ENCODE data around the gene NAV2. TPM values are rescaled to one million over a fixed set of nuclear protein-coding genes. Genes with fewer than 3 reads are reported as not detected.

The NAV2 gene
- total and polyA plus RNA-seq, 4 experiments from 2014 or later, result 1.1 to 6.2 (median 4.2) TPM; not detected in 1

DNA sequence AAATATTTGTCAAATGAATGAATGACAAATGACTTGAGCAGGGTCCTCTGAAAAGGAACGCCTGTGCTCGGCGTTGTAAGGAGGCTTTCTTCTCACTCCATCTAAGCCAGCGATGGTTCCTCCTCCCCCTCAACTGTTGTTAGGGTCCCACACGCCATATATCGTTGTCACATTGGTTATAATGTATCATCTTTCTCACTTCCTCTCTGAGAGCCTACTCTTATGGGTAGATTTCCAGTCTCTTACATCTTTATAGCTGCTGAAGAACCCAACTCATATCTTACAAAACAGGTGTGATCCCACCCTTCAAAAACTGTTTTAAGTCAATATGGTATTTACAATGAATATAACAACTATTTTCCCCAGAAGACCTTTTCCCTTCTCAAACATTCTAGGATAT is 81.5 kb downstream of the NAV2 start:
- Mint-ChIP-seq H3K27me3 (peaks cover 7 to 10% of the 10 kb centered on the region in 2 donors), H3K4me1 (no peaks in the 10 kb centered on the region), H3K27ac (no peak overlapping the region), H3K36me3 (no peaks in the 10 kb centered on the region), H3K9me3 (no peaks in the 10 kb centered on the region), H3K4me3 (no peak overlapping the region)
- no peaks in the 10 kb centered on the region for H3K9me3 ChIP-seq (ENCODE audit: control insufficient read depth in 1 of 2, low read length in 2 of 2)
- intact Hi-C loops (cut with micrococcal nuclease), result no loop called here
- DNase-seq, result no peak
- ChIA-PET CTCF (ENCODE audit: partially characterized antibody) (no interaction called here), POLR2A (ENCODE audit: partially characterized antibody) (no interaction called here)
- H3K4me3 ChIP-seq (ENCODE audit: low read length in 2 of 2), result no peak overlapping the region
- H3K36me3 ChIP-seq (ENCODE audit: insufficient read depth, low read length), result no peaks in the 10 kb centered on the region
- H3K27ac ChIP-seq (ENCODE audit: low read depth, low read length), result no peak overlapping the region
- H3K27me3 ChIP-seq (ENCODE audit: insufficient read depth, low read length), result no peaks in the 10 kb centered on the region
- H3K4me1 ChIP-seq (ENCODE audit: insufficient read depth, low read length), result no peaks in the 10 kb centered on the region

DNA sequence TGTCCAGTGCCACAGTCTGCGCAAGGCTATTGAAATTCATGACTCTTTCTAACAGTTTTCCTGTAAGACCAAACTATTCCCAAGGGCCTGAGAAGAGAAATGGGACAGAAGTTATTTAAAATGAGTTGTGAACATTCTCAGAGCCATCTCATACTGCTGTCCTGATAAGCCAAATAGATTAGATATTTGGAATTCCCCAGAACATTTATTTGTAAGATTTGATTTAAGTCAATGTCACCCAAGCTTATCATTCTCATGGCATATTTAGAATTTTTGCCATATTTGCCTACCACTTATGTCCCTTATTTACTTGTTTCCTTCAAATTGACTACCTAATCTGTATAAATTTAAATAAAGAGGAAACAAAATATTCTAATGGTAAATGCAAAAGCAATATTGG is 82.4 kb downstream of the NAV2 start:
- Histone ChIP-seq H3K4me3 (ENCODE audit: low read length in 2 of 2) (no peak overlapping the region), H3K27ac (ENCODE audit: low read depth, low read length) (no peak overlapping the region), H3K27me3 (ENCODE audit: insufficient read depth, low read length) (no peaks in the 10 kb centered on the region), H3K9me3 (ENCODE audit: control insufficient read depth in 1 of 2, low read length in 2 of 2) (no peaks in the 10 kb centered on the region), H3K36me3 (ENCODE audit: insufficient read depth, low read length) (no peaks in the 10 kb centered on the region), H3K4me1 (ENCODE audit: insufficient read depth, low read length) (no peaks in the 10 kb centered on the region)
- H3K4me3 Mint-ChIP-seq, result no peak overlapping the region
- no peaks in the 10 kb centered on the region for H3K4me1 Mint-ChIP-seq
- no peaks in the 10 kb centered on the region for H3K9me3 Mint-ChIP-seq
- ChIA-PET POLR2A (ENCODE audit: partially characterized antibody) (no interaction called here), CTCF (ENCODE audit: partially characterized antibody) (interaction anchor here (1.0 to 1.5 kb wide), 2 partner anchors 52 to 240 kb away, joined by 3 read pairs; no protein-coding TSS in a partner anchor)
- no peak overlapping the region for H3K27ac Mint-ChIP-seq
- H3K27me3 Mint-ChIP-seq, result peaks cover 4 to 6% of the 10 kb centered on the region in 2 donors
- intact Hi-C loops (cut with micrococcal nuclease), result no loop called here
- no peaks in the 10 kb centered on the region for H3K36me3 Mint-ChIP-seq
- no peak for DNase-seq

DNA sequence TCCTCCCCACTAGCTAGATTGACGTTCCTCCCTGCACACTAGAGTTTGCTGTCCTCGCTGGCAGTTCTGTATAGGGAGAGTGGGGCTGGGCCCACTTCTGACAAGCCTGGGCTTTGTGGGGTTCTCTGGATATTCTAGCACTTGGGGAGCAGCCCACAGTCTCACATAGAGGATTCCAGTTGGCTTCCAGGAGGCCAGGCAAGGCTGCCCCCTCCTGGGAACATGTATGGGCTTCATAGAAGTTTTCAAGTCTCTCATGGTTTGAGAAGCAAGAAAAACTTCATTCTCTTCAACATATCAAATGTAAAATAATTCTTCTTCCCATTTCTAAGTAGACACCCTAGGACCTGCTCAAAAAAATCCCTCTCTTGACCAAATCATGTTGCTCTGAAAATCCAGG is 87.5 kb downstream of the NAV2 start:
- ChIA-PET POLR2A (ENCODE audit: partially characterized antibody) (no interaction called here), CTCF (ENCODE audit: partially characterized antibody) (interaction anchor here (1.5 kb wide), 1 partner anchor 240 kb away, joined by 6 read pairs; no protein-coding TSS in a partner anchor)
- H3K4me1 ChIP-seq (ENCODE audit: insufficient read depth, low read length), result no peaks in the 10 kb centered on the region
- H3K4me3 ChIP-seq (ENCODE audit: low read length in 2 of 2), result no peak overlapping the region
- H3K27me3 ChIP-seq (ENCODE audit: insufficient read depth, low read length), result no peaks in the 10 kb centered on the region
- intact Hi-C loops (cut with micrococcal nuclease), result no loop called here
- Mint-ChIP-seq H3K9me3 (no peaks in the 10 kb centered on the region), H3K27me3 (no peaks in the 10 kb centered on the region), H3K4me1 (no peaks in the 10 kb centered on the region), H3K4me3 (no peak overlapping the region), H3K27ac (no peak overlapping the region), H3K36me3 (no peaks in the 10 kb centered on the region)
- H3K27ac ChIP-seq (ENCODE audit: low read depth, low read length), result no peak overlapping the region
- no peak for DNase-seq
- H3K9me3 ChIP-seq (ENCODE audit: control insufficient read depth in 1 of 2, low read length in 2 of 2), result no peaks in the 10 kb centered on the region
- H3K36me3 ChIP-seq (ENCODE audit: insufficient read depth, low read length), result no peaks in the 10 kb centered on the region

DNA sequence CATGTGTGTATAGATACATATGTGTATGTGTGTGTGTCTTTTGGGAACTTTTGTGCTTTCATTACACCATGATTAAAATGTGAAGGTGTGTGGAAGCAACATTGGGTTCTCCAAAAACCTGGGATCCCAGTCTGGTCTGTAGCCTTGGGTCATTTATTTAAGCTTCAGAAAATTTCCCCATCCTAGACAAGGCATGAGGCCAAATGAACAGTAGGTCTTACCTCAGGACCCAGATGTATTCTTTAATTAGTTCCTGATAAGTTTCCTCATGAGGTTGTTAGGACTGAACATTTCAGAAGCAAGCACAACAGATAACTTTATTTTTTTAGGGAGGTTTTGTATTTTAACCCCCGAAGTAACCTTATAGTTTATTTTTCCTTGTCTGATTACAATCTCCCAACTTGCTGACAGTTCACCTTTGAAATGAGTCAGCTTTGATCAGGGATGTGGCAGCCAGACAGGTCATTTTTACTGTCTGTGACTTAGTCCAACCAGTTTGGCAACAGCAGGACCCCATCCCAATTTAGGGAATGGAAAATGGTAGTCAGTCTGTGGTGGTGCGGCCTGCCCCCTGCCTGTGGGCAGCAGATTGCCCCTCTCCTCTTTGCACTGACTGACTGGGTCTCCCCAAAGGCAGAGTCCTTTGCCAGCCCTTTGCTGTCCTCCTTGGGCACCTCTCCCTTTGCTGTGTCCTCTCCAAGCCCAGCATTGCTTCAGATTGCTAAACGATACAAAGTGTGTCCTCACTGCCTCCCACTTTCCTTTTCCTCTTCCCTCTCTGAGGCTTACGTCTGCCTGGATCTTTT is 88.3 kb downstream of the NAV2 start:
- H3K9me3 ChIP-seq (ENCODE audit: control insufficient read depth in 1 of 2, low read length in 2 of 2), result no peaks in the 10 kb centered on the region
- H3K36me3 ChIP-seq (ENCODE audit: insufficient read depth, low read length), result no peaks in the 10 kb centered on the region
- POLR2A ChIA-PET (ENCODE audit: partially characterized antibody), result no interaction called here
- Mint-ChIP-seq H3K9me3 (no peaks in the 10 kb centered on the region), H3K4me1 (no peaks in the 10 kb centered on the region), H3K27me3 (no peaks in the 10 kb centered on the region), H3K27ac (no peak overlapping the region), H3K4me3 (no peak overlapping the region), H3K36me3 (no peaks in the 10 kb centered on the region)
- no peak overlapping the region for H3K4me3 ChIP-seq (ENCODE audit: low read length in 2 of 2)
- intact Hi-C loops (cut with micrococcal nuclease), result no loop called here
- CTCF ChIA-PET (ENCODE audit: partially characterized antibody), result interaction anchor here (1.5 to 1.6 kb wide), 2 partner anchors 241 to 247 kb away, joined by 3 to 6 read pairs; no protein-coding TSS in a partner anchor
- no peaks in the 10 kb centered on the region for H3K27me3 ChIP-seq (ENCODE audit: insufficient read depth, low read length)
- DNase-seq, result no peak
- H3K27ac ChIP-seq (ENCODE audit: low read depth, low read length), result no peak overlapping the region
- no peaks in the 10 kb centered on the region for H3K4me1 ChIP-seq (ENCODE audit: insufficient read depth, low read length)

DNA sequence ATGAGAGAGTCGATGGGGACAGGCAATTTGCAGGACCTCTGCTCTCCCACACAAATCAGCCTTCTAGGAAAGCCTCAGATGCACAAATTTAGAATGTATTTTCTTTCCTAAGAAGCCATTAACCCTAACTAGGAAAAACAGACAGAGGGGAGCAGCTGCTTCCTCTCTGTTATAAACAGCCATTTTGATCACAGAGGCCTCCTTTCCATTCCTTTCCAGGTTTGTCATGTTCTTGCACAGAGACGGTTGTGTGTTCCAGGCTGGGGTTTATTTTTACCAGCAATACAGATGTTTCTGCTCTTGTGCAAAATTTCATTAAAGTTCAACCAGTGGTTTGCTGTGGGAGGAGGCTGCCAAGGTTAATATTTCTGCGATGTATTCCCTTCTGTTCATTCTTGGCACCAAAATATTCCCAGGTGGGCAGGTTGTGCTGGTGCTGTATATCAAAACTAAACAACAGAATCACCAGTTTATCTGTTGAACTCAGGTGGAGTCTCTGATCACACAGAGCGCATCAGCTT is 90.2 kb downstream of the NAV2 start:
- DNase-seq, result no peak
- H3K36me3 ChIP-seq (ENCODE audit: insufficient read depth, low read length), result no peaks in the 10 kb centered on the region
- CTCF ChIA-PET (ENCODE audit: partially characterized antibody), result no interaction called here
- Mint-ChIP-seq H3K27ac (no peak overlapping the region), H3K27me3 (peaks cover 0 to 2% of the 10 kb centered on the region in 2 donors), H3K9me3 (no peaks in the 10 kb centered on the region), H3K4me3 (no peak overlapping the region), H3K36me3 (no peaks in the 10 kb centered on the region), H3K4me1 (no peaks in the 10 kb centered on the region)
- POLR2A ChIA-PET (ENCODE audit: partially characterized antibody), result no interaction called here
- intact Hi-C loops (cut with micrococcal nuclease), result no loop called here
- no peaks in the 10 kb centered on the region for H3K4me1 ChIP-seq (ENCODE audit: insufficient read depth, low read length)
- no peak overlapping the region for H3K27ac ChIP-seq (ENCODE audit: low read depth, low read length)
- H3K4me3 ChIP-seq (ENCODE audit: low read length in 2 of 2), result no peak overlapping the region
- H3K9me3 ChIP-seq (ENCODE audit: control insufficient read depth in 1 of 2, low read length in 2 of 2), result no peaks in the 10 kb centered on the region
- H3K27me3 ChIP-seq (ENCODE audit: insufficient read depth, low read length), result no peaks in the 10 kb centered on the region

DNA sequence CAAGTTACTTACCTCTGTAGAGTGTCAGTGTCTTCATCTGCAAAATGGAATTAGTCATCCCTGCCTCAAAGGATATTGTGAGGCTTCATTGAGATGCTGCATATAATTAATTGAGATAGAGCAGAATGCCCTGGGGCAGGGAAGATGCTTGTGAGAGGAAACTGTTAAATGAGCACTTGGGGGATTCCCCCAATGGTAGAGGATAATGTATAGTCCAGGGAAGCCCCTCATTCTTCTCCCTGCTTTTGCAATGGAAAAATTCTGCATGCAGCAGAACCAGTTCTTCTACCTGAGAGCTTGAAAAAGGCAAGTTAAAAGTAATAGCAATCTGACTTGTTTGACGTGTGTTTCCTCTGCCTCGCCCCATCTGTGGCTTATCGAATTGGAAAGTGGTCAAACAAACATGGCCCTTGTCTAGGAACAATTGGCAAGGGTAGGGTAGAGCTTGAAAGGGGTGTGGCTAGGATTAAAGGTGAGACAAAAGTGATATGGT is 90.9 kb downstream of the NAV2 start:
- no peaks in the 10 kb centered on the region for H3K9me3 Mint-ChIP-seq
- H3K36me3 Mint-ChIP-seq, result no peaks in the 10 kb centered on the region
- H3K4me1 ChIP-seq (ENCODE audit: insufficient read depth, low read length), result no peaks in the 10 kb centered on the region
- H3K36me3 ChIP-seq (ENCODE audit: insufficient read depth, low read length), result no peaks in the 10 kb centered on the region
- no peaks in the 10 kb centered on the region for H3K27me3 ChIP-seq (ENCODE audit: insufficient read depth, low read length)
- H3K27ac ChIP-seq (ENCODE audit: low read depth, low read length), result no peak overlapping the region
- H3K27me3 Mint-ChIP-seq, result peaks cover 0 to 2% of the 10 kb centered on the region in 2 donors
- no peak overlapping the region for H3K27ac Mint-ChIP-seq
- CTCF ChIA-PET (ENCODE audit: partially characterized antibody), result no interaction called here
- intact Hi-C loops (cut with micrococcal nuclease), result no loop called here
- H3K4me1 Mint-ChIP-seq, result no peaks in the 10 kb centered on the region
- H3K4me3 Mint-ChIP-seq, result no peak overlapping the region
- no peaks in the 10 kb centered on the region for H3K9me3 ChIP-seq (ENCODE audit: control insufficient read depth in 1 of 2, low read length in 2 of 2)
- POLR2A ChIA-PET (ENCODE audit: partially characterized antibody), result no interaction called here
- H3K4me3 ChIP-seq (ENCODE audit: low read length in 2 of 2), result no peak overlapping the region
- no peak for DNase-seq

DNA sequence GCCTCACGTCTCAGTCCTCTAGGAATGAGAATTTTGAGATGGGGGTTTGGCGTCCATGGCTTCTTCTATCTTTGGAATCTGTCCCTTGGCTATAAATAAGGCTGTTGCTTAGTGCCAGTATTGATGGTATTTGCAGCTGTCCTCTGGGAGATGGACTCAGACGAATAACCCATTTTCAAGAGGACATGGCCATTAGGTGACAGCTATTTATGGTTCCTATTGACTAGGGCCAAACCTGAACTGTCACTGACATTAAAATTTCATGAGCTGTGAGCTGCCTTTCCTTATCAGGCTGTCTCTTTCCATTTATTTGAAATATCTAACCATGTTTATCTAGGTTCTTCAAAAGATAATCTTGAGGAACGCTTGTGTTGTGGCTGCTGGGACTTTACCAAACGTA is 92.7 kb downstream of the NAV2 start:
- H3K4me3 ChIP-seq (ENCODE audit: low read length in 2 of 2), result no peak overlapping the region
- intact Hi-C loops (cut with micrococcal nuclease), result no loop called here
- H3K27ac Mint-ChIP-seq, result no peak overlapping the region
- no peaks in the 10 kb centered on the region for H3K9me3 Mint-ChIP-seq
- no peak overlapping the region for H3K27ac ChIP-seq (ENCODE audit: low read depth, low read length)
- H3K9me3 ChIP-seq (ENCODE audit: control insufficient read depth in 1 of 2, low read length in 2 of 2), result no peaks in the 10 kb centered on the region
- POLR2A ChIA-PET (ENCODE audit: partially characterized antibody), result no interaction called here
- CTCF ChIA-PET (ENCODE audit: partially characterized antibody), result no interaction called here
- H3K4me1 ChIP-seq (ENCODE audit: insufficient read depth, low read length), result no peaks in the 10 kb centered on the region
- no peaks in the 10 kb centered on the region for H3K4me1 Mint-ChIP-seq
- no peak for DNase-seq
- H3K36me3 ChIP-seq (ENCODE audit: insufficient read depth, low read length), result no peaks in the 10 kb centered on the region
- H3K4me3 Mint-ChIP-seq, result no peak overlapping the region
- no peaks in the 10 kb centered on the region for H3K36me3 Mint-ChIP-seq
- no peaks in the 10 kb centered on the region for H3K27me3 ChIP-seq (ENCODE audit: insufficient read depth, low read length)
- peaks cover 0 to 2% of the 10 kb centered on the region in 2 donors for H3K27me3 Mint-ChIP-seq

Measured in CD4-positive, alpha-beta memory T cell (primary cell).